ENCODE data around the gene ASXL2. TPM values are rescaled to one million over a fixed set of nuclear protein-coding genes. Genes with fewer than 3 reads are reported as not detected.

The ASXL2 gene
- total RNA-seq, 1 experiment from 2014 or later: 37.8 TPM

- ChIA-PET POLR2A (no interaction called here), CTCF (interaction anchor here (1.0 to 1.5 kb wide), 5 partner anchors 13 to 80 kb away, joined by 3 to 6 read pairs (median 4); no protein-coding TSS in a partner anchor)
- DNase-seq (ENCODE audit: low spot score) (no peak), ATAC-seq (no peak)
- no peaks in the 10 kb centered on the region; the same call in 1 of the 2 replicates for H3K27me3 Mint-ChIP-seq (ENCODE audit: low read depth)
- H3K27ac Mint-ChIP-seq: peak overlapping the region; percentile 53; the same call in 1 of the 2 replicates
- H3K4me3 Mint-ChIP-seq: no peak overlapping the region
- H3K9me3 Mint-ChIP-seq: no peaks in the 10 kb centered on the region
- H3K4me1 Mint-ChIP-seq: no peaks in the 10 kb centered on the region
- no peaks in the 10 kb centered on the region for H3K36me3 Mint-ChIP-seq
- TF ChIP-seq CREB1 (CRISPR knock-in tag; IDR thresholded peaks at IDR 0.05) (no peak), HMGA2 (CRISPR knock-in tag; IDR thresholded peaks at IDR 0.05) (no peak), ZSCAN18 (CRISPR knock-in tag; IDR thresholded peaks at IDR 0.05) (no peak), ZNF281 (CRISPR knock-in tag; IDR thresholded peaks at IDR 0.05) (no peak), HMGXB4 (CRISPR knock-in tag; IDR thresholded peaks at IDR 0.05) (no peak), GTF2I (CRISPR knock-in tag; conservative IDR thresholded peaks at IDR 0.05) (no peak), ZNF263 (CRISPR knock-in tag; IDR thresholded peaks at IDR 0.05; ENCODE audit: low read depth) (no peak), ESRRA (CRISPR knock-in tag; IDR thresholded peaks at IDR 0.05; ENCODE audit: borderline replicate concordance) (no peak), AR (CRISPR knock-in tag; IDR thresholded peaks at IDR 0.05) (no peak), CDX4 (CRISPR knock-in tag; IDR thresholded peaks at IDR 0.05; ENCODE audit: borderline replicate concordance) (no peak), MLX (CRISPR knock-in tag; IDR thresholded peaks at IDR 0.05) (no peak), FOXP1 (CRISPR knock-in tag; IDR thresholded peaks at IDR 0.05; ENCODE audit: borderline replicate concordance) (no peak), NFATC4 (CRISPR knock-in tag; IDR thresholded peaks at IDR 0.05) (no peak), IRF2 (CRISPR knock-in tag; IDR thresholded peaks at IDR 0.05; ENCODE audit: borderline replicate concordance, low read depth) (no peak), ERG (CRISPR knock-in tag; IDR thresholded peaks at IDR 0.05) (no peak), GABPB1 (CRISPR knock-in tag; IDR thresholded peaks at IDR 0.05) (no peak), SOX15 (CRISPR knock-in tag; IDR thresholded peaks at IDR 0.05) (no peak), USF2 (CRISPR knock-in tag; IDR thresholded peaks at IDR 0.05) (no peak), ZNF138 (CRISPR knock-in tag; conservative IDR thresholded peaks at IDR 0.05) (no peak), ZNF423 (CRISPR knock-in tag; IDR thresholded peaks at IDR 0.05) (no peak)
Observed at GRCh38 chr2:25685741-25686140, 192.5 kb downstream of the ASXL2 start.

Data from WTC11 (cell line).